ENCODE measurements around the gene APBB1IP.

Gene APBB1IP

GRCh38 chr10:26453850-26454249 is 15.7 kb downstream of the APBB1IP start:
- H3K27ac ChIP-seq = no peak overlapping the region
- no peak for DNase-seq
- TF ChIP-seq CTCF (IDR thresholded peaks at IDR 0.05) = no peak
- no peaks in the 10 kb centered on the region for H3K4me1 ChIP-seq
- intact Hi-C loops (cut with DNase I; ENCODE audit: low total_unique reads) = no loop called here
- H3K27me3 ChIP-seq = no peaks in the 10 kb centered on the region
- H3K36me3 ChIP-seq = no peaks in the 10 kb centered on the region
- H3K4me3 ChIP-seq = no peak overlapping the region
- no peaks in the 10 kb centered on the region for H3K9me3 ChIP-seq

- Histone ChIP-seq H3K27me3 (no peaks in the 10 kb centered on the region), H3K27ac (no peak overlapping the region), H3K4me3 (no peak overlapping the region), H3K4me1 (no peaks in the 10 kb centered on the region), H3K9me3 (no peaks in the 10 kb centered on the region), H3K36me3 (no peaks in the 10 kb centered on the region)
- no peak for TF ChIP-seq CTCF (IDR thresholded peaks at IDR 0.05)
- intact Hi-C loops (cut with DNase I; ENCODE audit: low total_unique reads) = no loop called here
- no peak for DNase-seq
Measured at GRCh38 chr10:26454891-26455290, 16.8 kb downstream of the APBB1IP start.

GRCh38 chr10:26455567-26456315 is 17.6 kb downstream of the APBB1IP start:
- DNase-seq = no peak
- no peaks in the 10 kb centered on the region for H3K27me3 ChIP-seq
- intact Hi-C loops (cut with DNase I; ENCODE audit: low total_unique reads) = no loop called here
- H3K4me3 ChIP-seq = no peak overlapping the region
- no peaks in the 10 kb centered on the region for H3K36me3 ChIP-seq
- no peaks in the 10 kb centered on the region for H3K4me1 ChIP-seq
- no peak for TF ChIP-seq CTCF (IDR thresholded peaks at IDR 0.05)
- H3K27ac ChIP-seq = no peak overlapping the region
- no peaks in the 10 kb centered on the region for H3K9me3 ChIP-seq

GRCh38 chr10:26457088-26457487 is 18.9 kb downstream of the APBB1IP start:
- Histone ChIP-seq H3K4me1 (no peaks in the 10 kb centered on the region), H3K4me3 (no peak overlapping the region), H3K27me3 (no peaks in the 10 kb centered on the region), H3K27ac (no peak overlapping the region), H3K9me3 (no peaks in the 10 kb centered on the region), H3K36me3 (no peaks in the 10 kb centered on the region)
- intact Hi-C loops (cut with DNase I; ENCODE audit: low total_unique reads) = no loop called here
- DNase-seq = no peak
- no peak for TF ChIP-seq CTCF (IDR thresholded peaks at IDR 0.05)

GRCh38 chr10:26460736-26461135 is 22.6 kb downstream of the APBB1IP start:
- intact Hi-C loops (cut with DNase I; ENCODE audit: low total_unique reads) = no loop called here
- H3K36me3 ChIP-seq = no peaks in the 10 kb centered on the region
- no peaks in the 10 kb centered on the region for H3K4me1 ChIP-seq
- no peak for DNase-seq
- H3K4me3 ChIP-seq = no peak overlapping the region
- H3K9me3 ChIP-seq = no peaks in the 10 kb centered on the region
- H3K27ac ChIP-seq = no peak overlapping the region
- TF ChIP-seq CTCF (IDR thresholded peaks at IDR 0.05) = no peak
- H3K27me3 ChIP-seq = no peaks in the 10 kb centered on the region

- H3K4me1 ChIP-seq = no peaks in the 10 kb centered on the region
- no peak overlapping the region for H3K27ac ChIP-seq
- no peaks in the 10 kb centered on the region for H3K27me3 ChIP-seq
- DNase-seq = no peak
- intact Hi-C loops (cut with DNase I; ENCODE audit: low total_unique reads) = no loop called here
- TF ChIP-seq CTCF (IDR thresholded peaks at IDR 0.05) = no peak
- H3K9me3 ChIP-seq = no peaks in the 10 kb centered on the region
- no peak overlapping the region for H3K4me3 ChIP-seq
- H3K36me3 ChIP-seq = no peaks in the 10 kb centered on the region
Measured at GRCh38 chr10:26463986-26464385, 25.8 kb downstream of the APBB1IP start.
